ENCODE measurements around the gene AGAP1. TPM values are rescaled to one million over a fixed set of nuclear protein-coding genes. Genes with fewer than 3 reads are reported as not detected.

The AGAP1 gene
- total and polyA plus RNA-seq, 7 donors, result 4.2 to 21.6 (median 16.6) TPM

- Histone ChIP-seq H3K4me3 (no peak overlapping the region), H3K27ac (no peak overlapping the region), H3K9me3 (no peaks in the 10 kb centered on the region), H3K4me1 (no peaks in the 10 kb centered on the region), H3K36me3 (ENCODE audit: insufficient read depth in 1 of 2, low read depth in 1 of 2) (no peaks in the 10 kb centered on the region), H3K27me3 (ENCODE audit: insufficient read depth in 3 of 3, low read length in 2 of 3) (no peaks in the 10 kb centered on the region)
- 85 to 87% (median 86%) methylated on average over 7 of the region's 7 CpGs for WGBS, 3 donors
- TF ChIP-seq CTCF (IDR thresholded peaks at IDR 0.05), result no peak
- ATAC-seq, result no peak
- DNase-seq, result no peak
- intact Hi-C loops (cut with DNase I), result no loop called here
These were observed 539.6 kb downstream of the AGAP1 start for GRCh38 chr2:236033462-236033861.

- ATAC-seq (no peak), DNase-seq (no peak)
- Histone ChIP-seq H3K36me3 (ENCODE audit: insufficient read depth in 1 of 2, low read depth in 1 of 2) (no peaks in the 10 kb centered on the region), H3K9me3 (no peaks in the 10 kb centered on the region), H3K27me3 (ENCODE audit: insufficient read depth in 3 of 3, low read length in 2 of 3) (no peaks in the 10 kb centered on the region), H3K4me1 (no peaks in the 10 kb centered on the region), H3K27ac (no peak overlapping the region), H3K4me3 (no peak overlapping the region)
- WGBS, 3 donors, result 81 to 94% (median 84%) methylated on average over 8 of the region's 8 CpGs
- no peak for TF ChIP-seq CTCF (IDR thresholded peaks at IDR 0.05)
- intact Hi-C loops (cut with DNase I), result no loop called here
These were observed 541.1 kb downstream of the AGAP1 start for GRCh38 chr2:236034974-236035373.

GRCh38 chr2:236036045-236036444 is 542.2 kb downstream of the AGAP1 start:
- Histone ChIP-seq H3K9me3 (no peaks in the 10 kb centered on the region), H3K27ac (no peak overlapping the region), H3K4me1 (no peaks in the 10 kb centered on the region), H3K36me3 (ENCODE audit: insufficient read depth in 1 of 2, low read depth in 1 of 2) (no peaks in the 10 kb centered on the region), H3K27me3 (ENCODE audit: insufficient read depth in 3 of 3, low read length in 2 of 3) (no peaks in the 10 kb centered on the region), H3K4me3 (no peak overlapping the region)
- DNase-seq, result no peak
- ATAC-seq, result no peak
- intact Hi-C loops (cut with DNase I), result no loop called here
- TF ChIP-seq CTCF (IDR thresholded peaks at IDR 0.05), result no peak
- 85 to 92% (median 92%) methylated on average over 16 of the region's 16 CpGs for WGBS, 3 donors

GRCh38 chr2:236038096-236038495 is 544.3 kb downstream of the AGAP1 start:
- Histone ChIP-seq H3K36me3 (ENCODE audit: insufficient read depth in 1 of 2, low read depth in 1 of 2) (no peaks in the 10 kb centered on the region), H3K9me3 (no peaks in the 10 kb centered on the region), H3K4me1 (no peaks in the 10 kb centered on the region), H3K27me3 (ENCODE audit: insufficient read depth in 3 of 3, low read length in 2 of 3) (no peaks in the 10 kb centered on the region), H3K4me3 (no peak overlapping the region), H3K27ac (no peak overlapping the region)
- 87 to 94% (median 88%) methylated on average over 7 of the region's 7 CpGs for WGBS, 3 donors
- DNase-seq, result no peak
- TF ChIP-seq CTCF (IDR thresholded peaks at IDR 0.05), result no peak
- intact Hi-C loops (cut with DNase I), result no loop called here
- ATAC-seq, result no peak

- Histone ChIP-seq H3K27me3 (ENCODE audit: insufficient read depth in 3 of 3, low read length in 2 of 3) (no peaks in the 10 kb centered on the region), H3K4me1 (no peaks in the 10 kb centered on the region), H3K9me3 (no peaks in the 10 kb centered on the region), H3K36me3 (ENCODE audit: insufficient read depth in 1 of 2, low read depth in 1 of 2) (peaks cover 0 to 5% of the 10 kb centered on the region in 2 donors), H3K4me3 (no peak overlapping the region), H3K27ac (no peak overlapping the region)
- no peak for TF ChIP-seq CTCF (IDR thresholded peaks at IDR 0.05)
- ATAC-seq (no peak), DNase-seq (no peak)
- WGBS, 3 donors, result 89 to 94% (median 93%) methylated on average over 21 of the region's 21 CpGs
- intact Hi-C loops (cut with DNase I), result no loop called here
These were observed 546.9 kb downstream of the AGAP1 start for GRCh38 chr2:236040600-236041328.
